Measurements from ENCODE around the gene EIF2AK3. TPM values are rescaled to one million over a fixed set of nuclear protein-coding genes. Genes with fewer than 3 reads are reported as not detected.

Gene EIF2AK3
- 10 to 100 TPM; 17.7 to 39.8 (median 25.0) TPM for total RNA-seq

GRCh38 chr2:88627055-88627855 is at the start of gene EIF2AK3:
EIF2AK3 (minus strand) TSS chr2:88627464; CDS start chr2:88627274, 190 bp downstream.
- in situ Hi-C loops (cut with MboI; ENCODE audit: low pct_unique_long_range_greater_than_20kb in 2 of 9, low sequenced_read_pairs in 9 of 9, unreplicated experiment in 9 of 9) = no loop called here
- Histone ChIP-seq H3K4me1 (replicated peaks in 1 of 2) (peaks cover 12% of the 10 kb centered on the region in 2 donors), H3K4me3 (peak within 1 kb of the TSS; percentile 79 to 97 (median 80)), H3K27ac (peak within 1 kb of the TSS; percentile 97 to 98)
- 0 to 1% (median 0%) methylated on average over 3 to 48 of the region's 75 CpGs; no CpG with 5 or more reads in 2 of the 10 experiments for WGBS, 10 experiments
- peak; percentile 75 to 90 (median 86) for ATAC-seq (replicated peaks in 6 of 8)

- in situ Hi-C loops (cut with MboI; ENCODE audit: low pct_unique_long_range_greater_than_20kb in 2 of 9, low sequenced_read_pairs in 9 of 9, unreplicated experiment in 9 of 9) = loop anchor here in 1 of 9 experiments (10.0 kb wide), 1 partner anchor 79 kb away; no protein-coding TSS in a partner anchor
- H3K4me3 ChIP-seq = no peak overlapping the region
- 40 to 100% (median 85%) methylated on average over 1 of the region's 1 CpG; no CpG with 5 or more reads in 6 of the 10 experiments for WGBS, 10 experiments
- H3K27ac ChIP-seq = no peak overlapping the region
- ATAC-seq (replicated peaks in 6 of 8) = no peak
- H3K4me1 ChIP-seq (replicated peaks in 1 of 2) = no peaks in the 10 kb centered on the region
Observed at GRCh38 chr2:88673363-88673762, 46.1 kb upstream of the EIF2AK3 start.

GRCh38 chr2:88671786-88672427 is 44.6 kb upstream of the EIF2AK3 start:
- no peak overlapping the region for H3K27ac ChIP-seq
- in situ Hi-C loops (cut with MboI; ENCODE audit: low pct_unique_long_range_greater_than_20kb in 2 of 9, low sequenced_read_pairs in 9 of 9, unreplicated experiment in 9 of 9) = loop anchor here in 1 of 9 experiments (10.0 kb wide), 1 partner anchor 77 kb away; no protein-coding TSS in a partner anchor
- WGBS, 10 experiments = 0 to 60% (median 41%) methylated on average over 2 to 11 of the region's 11 CpGs; no CpG with 5 or more reads in 3 of the 10 experiments
- no peaks in the 10 kb centered on the region for H3K4me1 ChIP-seq (replicated peaks in 1 of 2)
- peak; percentile 65 to 96 (median 80) for ATAC-seq (replicated peaks in 6 of 8)
- no peak overlapping the region for H3K4me3 ChIP-seq

GRCh38 chr2:88669482-88670214 is 42.4 kb upstream of the EIF2AK3 start:
- ATAC-seq (replicated peaks in 6 of 8) = peak in 7 of 8 experiments; percentile 48 to 77 (median 65)
- in situ Hi-C loops (cut with MboI; ENCODE audit: low pct_unique_long_range_greater_than_20kb in 2 of 9, low sequenced_read_pairs in 9 of 9, unreplicated experiment in 9 of 9) = loop anchor here in 3 of 9 experiments (5.0 to 10.0 kb wide), 2 partner anchors 75 to 77 kb away; no protein-coding TSS in a partner anchor
- WGBS, 10 experiments = 24 to 100% (median 59%) methylated on average over 2 to 6 of the region's 6 CpGs
- H3K4me1 ChIP-seq (replicated peaks in 1 of 2) = no peaks in the 10 kb centered on the region
- H3K27ac ChIP-seq = no peak overlapping the region
- no peak overlapping the region for H3K4me3 ChIP-seq

- in situ Hi-C loops (cut with MboI; ENCODE audit: low pct_unique_long_range_greater_than_20kb in 2 of 9, low sequenced_read_pairs in 9 of 9, unreplicated experiment in 9 of 9) = loop anchor here in 2 of 9 experiments (5.0 to 10.0 kb wide), 2 partner anchors 74 to 77 kb away; no protein-coding TSS in a partner anchor
- Histone ChIP-seq H3K4me3 (no peak overlapping the region), H3K27ac (no peak overlapping the region), H3K4me1 (replicated peaks in 1 of 2) (no peaks in the 10 kb centered on the region)
- WGBS, 10 experiments = 40 to 100% (median 93%) methylated on average over 1 to 2 of the region's 2 CpGs; no CpG with 5 or more reads in 2 of the 10 experiments
- ATAC-seq (replicated peaks in 6 of 8) = no peak
Observed at GRCh38 chr2:88668862-88669261, 41.6 kb upstream of the EIF2AK3 start.

- WGBS, 10 experiments = 50 to 100% (median 76%) methylated on average over 1 to 2 of the region's 2 CpGs; no CpG with 5 or more reads in 4 of the 10 experiments
- H3K4me3 ChIP-seq = no peak overlapping the region
- in situ Hi-C loops (cut with MboI; ENCODE audit: low pct_unique_long_range_greater_than_20kb in 2 of 9, low sequenced_read_pairs in 9 of 9, unreplicated experiment in 9 of 9) = loop anchor here in 2 of 9 experiments (5.0 to 10.0 kb wide), 2 partner anchors 72 to 75 kb away; no protein-coding TSS in a partner anchor
- ATAC-seq (replicated peaks in 6 of 8) = no peak
- H3K4me1 ChIP-seq (replicated peaks in 1 of 2) = no peaks in the 10 kb centered on the region
- H3K27ac ChIP-seq = no peak overlapping the region
Observed at GRCh38 chr2:88667219-88667618, 40.0 kb upstream of the EIF2AK3 start.

GRCh38 chr2:88666576-88666975 is 39.3 kb upstream of the EIF2AK3 start:
- Histone ChIP-seq H3K4me1 (replicated peaks in 1 of 2) (no peaks in the 10 kb centered on the region), H3K27ac (no peak overlapping the region), H3K4me3 (no peak overlapping the region)
- ATAC-seq (replicated peaks in 6 of 8) = no peak
- in situ Hi-C loops (cut with MboI; ENCODE audit: low pct_unique_long_range_greater_than_20kb in 2 of 9, low sequenced_read_pairs in 9 of 9, unreplicated experiment in 9 of 9) = loop anchor here in 2 of 9 experiments (5.0 to 10.0 kb wide), 2 partner anchors 72 to 74 kb away; no protein-coding TSS in a partner anchor
- 40 to 100% (median 79%) methylated on average over 1 to 3 of the region's 4 CpGs; no CpG with 5 or more reads in 6 of the 10 experiments for WGBS, 10 experiments

GRCh38 chr2:88660622-88661021 is 33.4 kb upstream of the EIF2AK3 start:
- Histone ChIP-seq H3K4me3 (no peak overlapping the region), H3K4me1 (replicated peaks in 1 of 2) (no peaks in the 10 kb centered on the region), H3K27ac (no peak overlapping the region)
- no peak for ATAC-seq (replicated peaks in 6 of 8)
- in situ Hi-C loops (cut with MboI; ENCODE audit: low pct_unique_long_range_greater_than_20kb in 2 of 9, low sequenced_read_pairs in 9 of 9, unreplicated experiment in 9 of 9) = loop anchor here in 1 of 9 experiments (10.0 kb wide), 1 partner anchor 66 kb away; no protein-coding TSS in a partner anchor
- 29 to 100% (median 100%) methylated on average over 1 of the region's 1 CpG; no CpG with 5 or more reads in 5 of the 10 experiments for WGBS, 10 experiments

GRCh38 chr2:88659538-88659915 is 32.3 kb upstream of the EIF2AK3 start:
- Histone ChIP-seq H3K4me3 (no peak overlapping the region), H3K27ac (no peak overlapping the region), H3K4me1 (replicated peaks in 1 of 2) (no peaks in the 10 kb centered on the region)
- peak in 5 of 8 experiments; percentile 77 to 98 (median 83) for ATAC-seq (replicated peaks in 6 of 8)
- WGBS, 10 experiments = 0 to 86% (median 61%) methylated on average over 1 to 4 of the region's 4 CpGs; no CpG with 5 or more reads in 1 of the 10 experiments
- in situ Hi-C loops (cut with MboI; ENCODE audit: low pct_unique_long_range_greater_than_20kb in 2 of 9, low sequenced_read_pairs in 9 of 9, unreplicated experiment in 9 of 9) = no loop called here

- Histone ChIP-seq H3K4me3 (no peak overlapping the region), H3K27ac (no peak overlapping the region), H3K4me1 (replicated peaks in 1 of 2) (no peaks in the 10 kb centered on the region)
- in situ Hi-C loops (cut with MboI; ENCODE audit: low pct_unique_long_range_greater_than_20kb in 2 of 9, low sequenced_read_pairs in 9 of 9, unreplicated experiment in 9 of 9) = no loop called here
- WGBS, 10 experiments = 0 to 96% (median 66%) methylated on average over 1 to 4 of the region's 4 CpGs; no CpG with 5 or more reads in 3 of the 10 experiments
- peak in 5 of 8 experiments; percentile 27 to 62 (median 54) for ATAC-seq (replicated peaks in 6 of 8)
Observed at GRCh38 chr2:88658881-88659537, 31.7 kb upstream of the EIF2AK3 start.

GRCh38 chr2:88658326-88658725 is 31.1 kb upstream of the EIF2AK3 start:
- H3K4me1 ChIP-seq (replicated peaks in 1 of 2) = no peaks in the 10 kb centered on the region
- in situ Hi-C loops (cut with MboI; ENCODE audit: low pct_unique_long_range_greater_than_20kb in 2 of 9, low sequenced_read_pairs in 9 of 9, unreplicated experiment in 9 of 9) = no loop called here
- no peak overlapping the region for H3K27ac ChIP-seq
- peak in 2 of 8 experiments; percentile 1 for ATAC-seq (replicated peaks in 6 of 8)
- H3K4me3 ChIP-seq = no peak overlapping the region
- WGBS, 10 experiments = 3 to 100% (median 66%) methylated on average over 1 to 3 of the region's 3 CpGs; no CpG with 5 or more reads in 1 of the 10 experiments

- peak in 2 of 8 experiments; percentile 7 to 10 for ATAC-seq (replicated peaks in 6 of 8)
- Histone ChIP-seq H3K27ac (no peak overlapping the region), H3K4me1 (replicated peaks in 1 of 2) (no peaks in the 10 kb centered on the region), H3K4me3 (no peak overlapping the region)
- WGBS, 10 experiments = 29 to 100% (median 82%) methylated on average over 1 to 2 of the region's 2 CpGs; no CpG with 5 or more reads in 3 of the 10 experiments
- in situ Hi-C loops (cut with MboI; ENCODE audit: low pct_unique_long_range_greater_than_20kb in 2 of 9, low sequenced_read_pairs in 9 of 9, unreplicated experiment in 9 of 9) = no loop called here
Observed at GRCh38 chr2:88657131-88657530, 29.9 kb upstream of the EIF2AK3 start.
